B cell (primary cell): Measurements from ENCODE around the gene TMC2. TPM values are rescaled to one million over a fixed set of nuclear protein-coding genes. Genes with fewer than 3 reads are reported as not detected.

Experiments used
- ATAC-seq: fragments of 200-7000 bp; cut with Tn5 transposase; one replicate; pipeline ENCODE4 v1.10.0; 2021; ENCODE audit warnings: low read depth, mild to moderate bottlenecking, moderate number of reproducible peaks, moderate library complexity
- CTCF ChIA-PET: fragments of 350-600 bp; sonication (Branson Sonifier 250); formaldehyde crosslinking; loops from one replicate; lab custom pipeline; 2021; ENCODE audit warnings: antibody characterized with exemption, inconsistent platforms; lab: Charles Lee
- POLR2A ChIA-PET: fragments of 350-600 bp; sonication (Branson Sonifier 250); formaldehyde crosslinking; loops from one replicate; lab custom pipeline; 2021; ENCODE audit warnings: antibody characterized with exemption; lab: Charles Lee
- DNase-seq: peaks from one replicate; pipeline ENCODE4 v3.0.0; 2013
- H2AFZ ChIP-seq: 2 replicates; pipeline ENCODE4 v1.6.1; 2012; ENCODE audit warnings: mild to moderate bottlenecking, low read depth, low read length; ENCODE audit not compliant: insufficient read depth, poor library complexity, severe bottlenecking
- H3K27ac ChIP-seq, 2 donors: 1 replicate in 1 of 2; 2 replicates in 1 of 2; pipeline ENCODE4 v1.5.1; 2012 to 2013; ENCODE audit warnings: low read length in 2 of 2, mild to moderate bottlenecking in 2 of 2, moderate library complexity in 1 of 2
- H3K27me3 ChIP-seq, 4 experiments: fragments of 200-600 bp in 1 of 4; sonication (generic) in 1 of 4; replicated peaks in 1 of 4; 1 replicate in 2 of 4; 2 replicates in 2 of 4; pipeline versions ENCODE4 v1.6.1 to v1.7.0; 2013 to 2016; ENCODE audit warnings: low read length in 3 of 4, mild to moderate bottlenecking in 2 of 4, mixed read lengths in 1 of 4, moderate library complexity in 1 of 4; ENCODE audit not compliant: insufficient read depth in 4 of 4, control insufficient read depth in 3 of 4; ENCODE audit errors: control extremely low read depth in 1 of 4
- H3K36me3 ChIP-seq, 2 experiments: replicated peaks in 1 of 2; 1 replicate in 1 of 2; 2 replicates in 1 of 2; pipeline versions ENCODE4 v1.6.1 to v1.7.1; 2013; ENCODE audit warnings: low read length in 1 of 2; ENCODE audit not compliant: insufficient read depth in 2 of 2, control insufficient read depth in 1 of 2; ENCODE audit errors: control extremely low read depth in 1 of 2, extremely low read depth in 1 of 2
- H3K4me1 ChIP-seq, 2 donors: fragments of 200-600 bp in 1 of 2; sonication (generic) in 1 of 2; 1 replicate in 1 of 2; 2 replicates in 1 of 2; pipeline versions ENCODE4 v1.5.1 to v1.6.1; 2013 to 2017; ENCODE audit warnings: low read length in 2 of 2; ENCODE audit not compliant: control insufficient read depth in 2 of 2, insufficient read depth in 2 of 2
- H3K4me2 ChIP-seq: replicated peaks from 2 replicates; pipeline ENCODE3; 2012; ENCODE audit warnings: mild to moderate bottlenecking, low read depth, low read length; ENCODE audit not compliant: poor library complexity, severe bottlenecking
- H3K4me3 ChIP-seq, 5 experiments: fragments of 200-600 bp in 1 of 5; sonication (generic) in 1 of 5; 1 replicate in 3 of 5; 2 replicates in 2 of 5; pipeline versions ENCODE4 v1.5.1 to v1.7.0; 2011 to 2016; ENCODE audit warnings: low read length in 4 of 5, mild to moderate bottlenecking in 4 of 5, low read depth in 2 of 5, control low read depth in 1 of 5, moderate library complexity in 1 of 5; ENCODE audit not compliant: insufficient read depth in 1 of 5; ENCODE audit errors: control extremely low read depth in 1 of 5, extremely low read depth in 1 of 5
- H3K79me2 ChIP-seq: fragments of 200-600 bp; sonication (generic); one replicate; pipeline ENCODE4 v1.6.0; 2016; ENCODE audit warnings: low read length; ENCODE audit not compliant: control insufficient read depth, insufficient read depth
- H3K9ac ChIP-seq: fragments of 200-600 bp; sonication (generic); 2 replicates; pipeline ENCODE4 v1.6.1; 2017; ENCODE audit warnings: mild to moderate bottlenecking, low read length, moderate library complexity
- H3K9me3 ChIP-seq, 3 donors: one replicate each; pipeline versions ENCODE4 v1.6.1 to v1.7.1; 2013; ENCODE audit warnings: low read length in 2 of 3; ENCODE audit not compliant: control insufficient read depth in 2 of 3, insufficient read depth in 1 of 3; ENCODE audit errors: control extremely low read depth in 1 of 3
- H4K20me1 ChIP-seq: 2 replicates; pipeline ENCODE4 v1.6.0; 2012; ENCODE audit warnings: mild to moderate bottlenecking, low read length; ENCODE audit not compliant: insufficient read depth, control insufficient read depth, poor library complexity, severe bottlenecking
- H3K27ac Mint-ChIP-seq: one replicate; pipeline ENCODE4 v1.8.0; 2021; ENCODE audit warnings: mixed read lengths
- H3K27me3 Mint-ChIP-seq: one replicate; pipeline ENCODE4 v1.8.0; 2021; ENCODE audit warnings: mixed read lengths
- H3K4me1 Mint-ChIP-seq: one replicate; pipeline ENCODE4 v1.8.0; 2021; ENCODE audit warnings: mixed read lengths
- H3K4me3 Mint-ChIP-seq: one replicate; pipeline ENCODE4 v1.8.0; 2021; ENCODE audit warnings: mixed read lengths
- H3K9me3 Mint-ChIP-seq: one replicate; pipeline ENCODE4 v1.8.0; 2022; ENCODE audit warnings: mixed read lengths; ENCODE audit not compliant: insufficient read depth
- EZH2 ChIP-seq: IDR thresholded peaks from 2 replicates; pipeline ENCODE4 v1.6.1; 2012; ENCODE audit warnings: borderline replicate concordance, low read depth, mild to moderate bottlenecking, moderate library complexity, low read length; ENCODE audit not compliant: insufficient read depth, poor library complexity, severe bottlenecking
- WGBS: methylation state at CpG from one replicate; pipeline ENCODE4 v1.1.5; 2013; ENCODE audit warnings: missing lambda C conversion rate; ENCODE audit not compliant: insufficient coverage; 5-methylcytosine and 5-hydroxymethylcytosine counted together
- intact Hi-C: fragments of 100-400 bp; cut with micrococcal nuclease; formaldehyde crosslinking; loops from one replicate; pipeline ENCODE4 v1.10.0; 2022
- polyA plus RNA-seq: library from polyadenylated mRNA; depleted of rRNA; stranded (reverse); fragments of >200 nt; gene quantifications from 2 replicates; pipeline ENCODE4 v1.2.3, GENCODE V29; 2012
- total RNA-seq, 2 donors: library from RNA; stranded (reverse); fragments of 120-200 nt in 1 of 2; gene quantifications; 1 replicate in 1 of 2; 2 replicates in 1 of 2; pipeline versions ENCODE4 v1.2.3 to v1.2.4, GENCODE V29; 2013 to 2022
- TF ChIP-seq, protein P1 (sequence below): fragments of 200-600 bp; IDR thresholded peaks from one replicate; pipeline ENCODE4 v1.8.0; 2022; ENCODE audit warnings: antibody characterized with exemption, mild to moderate bottlenecking

Gene TMC2
- total and polyA plus RNA-seq, 2 donors (not counting 1 experiment from before 2014, with no cell fraction given) = not detected

DNA sequence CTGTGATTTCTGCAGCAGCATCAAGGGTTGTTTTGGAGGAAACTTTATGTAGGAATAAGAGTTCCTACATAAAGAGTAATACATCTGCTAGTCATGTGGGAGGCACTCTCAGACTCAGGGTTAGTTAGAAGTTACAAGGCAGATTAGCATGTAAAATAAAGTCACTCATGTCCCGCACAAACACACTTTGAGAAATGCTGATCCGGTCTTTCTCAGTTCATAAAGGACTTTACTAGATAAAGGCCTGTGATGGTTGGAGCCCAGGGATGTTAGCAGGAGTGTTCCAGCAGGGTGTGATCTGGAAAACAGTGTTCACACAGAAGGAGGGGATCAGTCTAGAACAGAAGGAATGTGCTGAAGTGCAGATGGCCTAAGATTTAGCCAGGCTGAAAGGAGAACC lies 83.0 kb downstream of the TMC2 start:
- Histone ChIP-seq H3K9ac (no peak overlapping the region), H3K36me3 (no peaks in the 10 kb centered on the region), H3K79me2 (no peaks in the 10 kb centered on the region), H2AFZ (no peak overlapping the region), H3K27me3 (peaks cover 0 to 29% (median 1%) of the 10 kb centered on the region in 4 experiments), H3K4me3 (no peak overlapping the region), H3K4me2 (no peak overlapping the region), H3K27ac (no peak overlapping the region), H3K9me3 (peaks cover 0 to 8% (median 1%) of the 10 kb centered on the region in 3 donors), H4K20me1 (no peaks in the 10 kb centered on the region), H3K4me1 (peaks cover 5 to 9% of the 10 kb centered on the region in 2 donors)
- Mint-ChIP-seq H3K4me1 (peaks cover 15% of the 10 kb centered on the region), H3K9me3 (no peaks in the 10 kb centered on the region), H3K4me3 (no peak overlapping the region), H3K27ac (no peak overlapping the region), H3K27me3 (peaks cover 41% of the 10 kb centered on the region)
- CTCF ChIA-PET = no interaction called here
- POLR2A ChIA-PET = no interaction called here
- DNase-seq (no peak), ATAC-seq (no peak)
- WGBS = 0% methylated on average over 1 of the region's 2 CpGs
- intact Hi-C loops = no loop called here
- TF ChIP-seq, protein P1, sequence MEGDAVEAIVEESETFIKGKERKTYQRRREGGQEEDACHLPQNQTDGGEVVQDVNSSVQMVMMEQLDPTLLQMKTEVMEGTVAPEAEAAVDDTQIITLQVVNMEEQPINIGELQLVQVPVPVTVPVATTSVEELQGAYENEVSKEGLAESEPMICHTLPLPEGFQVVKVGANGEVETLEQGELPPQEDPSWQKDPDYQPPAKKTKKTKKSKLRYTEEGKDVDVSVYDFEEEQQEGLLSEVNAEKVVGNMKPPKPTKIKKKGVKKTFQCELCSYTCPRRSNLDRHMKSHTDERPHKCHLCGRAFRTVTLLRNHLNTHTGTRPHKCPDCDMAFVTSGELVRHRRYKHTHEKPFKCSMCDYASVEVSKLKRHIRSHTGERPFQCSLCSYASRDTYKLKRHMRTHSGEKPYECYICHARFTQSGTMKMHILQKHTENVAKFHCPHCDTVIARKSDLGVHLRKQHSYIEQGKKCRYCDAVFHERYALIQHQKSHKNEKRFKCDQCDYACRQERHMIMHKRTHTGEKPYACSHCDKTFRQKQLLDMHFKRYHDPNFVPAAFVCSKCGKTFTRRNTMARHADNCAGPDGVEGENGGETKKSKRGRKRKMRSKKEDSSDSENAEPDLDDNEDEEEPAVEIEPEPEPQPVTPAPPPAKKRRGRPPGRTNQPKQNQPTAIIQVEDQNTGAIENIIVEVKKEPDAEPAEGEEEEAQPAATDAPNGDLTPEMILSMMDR = no peak
- no peak for TF ChIP-seq EZH2

DNA sequence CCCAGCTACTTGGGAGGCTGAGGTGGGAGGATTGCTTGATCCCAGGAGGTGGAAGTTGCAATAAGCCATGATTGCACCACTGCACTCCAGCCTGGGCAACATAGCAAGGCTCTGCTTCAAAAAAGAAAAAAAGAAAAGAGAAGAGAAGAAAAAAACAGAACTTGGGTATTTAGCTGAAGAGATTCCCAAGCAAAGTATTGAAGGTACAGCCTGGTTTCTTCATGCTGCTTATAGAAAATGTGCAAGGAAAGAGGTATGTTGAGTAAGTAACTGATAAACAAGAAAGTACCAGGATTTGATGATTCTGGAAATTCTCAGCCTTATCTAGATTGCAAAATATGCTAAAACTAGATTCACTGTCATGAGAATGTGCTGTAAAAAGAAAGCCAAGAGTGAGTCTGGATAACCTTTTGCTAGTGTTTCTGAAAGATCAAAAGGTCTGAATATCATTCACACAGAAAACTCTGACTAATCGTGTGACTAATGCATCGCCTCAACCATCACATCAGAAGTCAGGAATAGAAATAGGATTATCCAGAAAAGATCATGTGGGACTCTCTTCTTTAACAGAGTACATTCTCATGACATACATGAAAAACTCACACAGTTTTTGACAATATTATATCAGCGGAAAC lies 83.7 kb downstream of the TMC2 start:
- Histone ChIP-seq H3K27me3 (peaks cover 0 to 30% (median 1%) of the 10 kb centered on the region in 4 experiments), H3K36me3 (no peaks in the 10 kb centered on the region), H2AFZ (no peak overlapping the region), H3K4me1 (peaks cover 5 to 9% of the 10 kb centered on the region in 2 donors), H3K4me2 (no peak overlapping the region), H3K79me2 (no peaks in the 10 kb centered on the region), H3K9me3 (peaks cover 0 to 8% (median 1%) of the 10 kb centered on the region in 3 donors), H3K27ac (no peak overlapping the region), H3K9ac (no peak overlapping the region), H3K4me3 (no peak overlapping the region), H4K20me1 (no peaks in the 10 kb centered on the region)
- ATAC-seq (no peak), DNase-seq (no peak)
- POLR2A ChIA-PET = no interaction called here
- TF ChIP-seq EZH2 = no peak
- TF ChIP-seq, protein P1 = no peak
- 100% methylated on average over 1 of the region's 3 CpGs for WGBS
- H3K4me3 Mint-ChIP-seq = no peak overlapping the region
- intact Hi-C loops = no loop called here
- H3K4me1 Mint-ChIP-seq = peaks cover 15% of the 10 kb centered on the region
- peaks cover 41% of the 10 kb centered on the region for H3K27me3 Mint-ChIP-seq
- H3K27ac Mint-ChIP-seq = no peak overlapping the region
- no peaks in the 10 kb centered on the region for H3K9me3 Mint-ChIP-seq
- CTCF ChIA-PET = no interaction called here
